Hindlimb muscle (tissue), 1 donor: ENCODE measurements around the gene TDRD7. TPM values are rescaled to one million over a fixed set of nuclear protein-coding genes. Genes with fewer than 3 reads are reported as not detected.

Source experiments
- DNase-seq: peaks from one replicate; pipeline ENCODE4 v3.0.0-alpha.2; 2013
- polyA plus RNA-seq: library from polyadenylated mRNA; unstranded; fragments of 120-200 nt; gene quantifications from one replicate; pipeline ENCODE4 v1.2.1, GENCODE V29; 2013; ENCODE audit not compliant: insufficient read length

The TDRD7 gene
- polyA plus RNA-seq, 1 donor = 5.4 TPM

DNA sequence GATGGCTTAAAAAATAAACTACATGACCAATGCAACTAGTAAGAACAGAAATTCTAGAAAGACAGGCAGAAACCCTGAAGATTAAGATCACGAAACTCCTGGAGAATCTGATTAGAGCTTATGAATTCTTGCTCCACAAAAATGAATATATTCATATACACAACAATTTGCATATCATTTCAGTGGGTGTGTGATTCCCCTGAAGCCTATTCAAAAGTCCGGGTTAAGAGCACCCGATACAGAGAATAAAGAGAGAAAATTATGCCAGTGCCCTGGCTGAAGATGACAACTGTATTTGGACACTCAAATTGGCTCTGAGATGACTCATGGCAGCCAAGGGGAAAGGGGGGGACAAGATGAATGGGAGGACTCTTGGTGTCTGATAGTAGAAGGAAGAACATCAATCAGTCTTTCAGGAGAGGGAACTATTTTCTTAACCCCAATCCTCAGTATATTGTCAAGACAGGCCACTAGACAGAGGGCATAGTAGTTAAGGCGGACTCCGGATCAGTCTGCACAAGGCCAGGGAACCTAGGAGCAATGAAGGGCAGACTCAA is 95.6 kb downstream of the TDRD7 start:
- DNase-seq = no peak

DNA sequence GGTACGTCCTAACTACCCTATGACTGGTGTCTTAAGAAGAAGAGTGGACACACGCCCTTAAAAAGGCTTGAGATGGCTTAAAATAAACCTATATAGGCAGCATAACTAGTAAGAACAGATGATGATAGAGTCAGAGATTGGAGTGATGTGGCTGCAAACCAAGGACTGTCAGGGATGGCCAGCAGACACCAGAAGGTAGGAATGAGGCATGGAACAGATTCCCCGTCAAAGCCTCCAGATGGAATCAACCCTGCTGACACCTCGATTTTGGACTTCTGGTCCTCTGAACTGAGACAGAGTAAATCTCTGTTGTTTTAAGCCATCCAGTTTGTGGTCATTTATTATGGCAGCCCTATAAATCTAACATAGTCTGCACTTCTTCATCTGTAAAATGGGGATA is 97.0 kb downstream of the TDRD7 start:
- DNase-seq = no peak

GRCh38 chr9:97510797-97511654 is 99.1 kb downstream of the TDRD7 start:
- no peak for DNase-seq

DNA sequence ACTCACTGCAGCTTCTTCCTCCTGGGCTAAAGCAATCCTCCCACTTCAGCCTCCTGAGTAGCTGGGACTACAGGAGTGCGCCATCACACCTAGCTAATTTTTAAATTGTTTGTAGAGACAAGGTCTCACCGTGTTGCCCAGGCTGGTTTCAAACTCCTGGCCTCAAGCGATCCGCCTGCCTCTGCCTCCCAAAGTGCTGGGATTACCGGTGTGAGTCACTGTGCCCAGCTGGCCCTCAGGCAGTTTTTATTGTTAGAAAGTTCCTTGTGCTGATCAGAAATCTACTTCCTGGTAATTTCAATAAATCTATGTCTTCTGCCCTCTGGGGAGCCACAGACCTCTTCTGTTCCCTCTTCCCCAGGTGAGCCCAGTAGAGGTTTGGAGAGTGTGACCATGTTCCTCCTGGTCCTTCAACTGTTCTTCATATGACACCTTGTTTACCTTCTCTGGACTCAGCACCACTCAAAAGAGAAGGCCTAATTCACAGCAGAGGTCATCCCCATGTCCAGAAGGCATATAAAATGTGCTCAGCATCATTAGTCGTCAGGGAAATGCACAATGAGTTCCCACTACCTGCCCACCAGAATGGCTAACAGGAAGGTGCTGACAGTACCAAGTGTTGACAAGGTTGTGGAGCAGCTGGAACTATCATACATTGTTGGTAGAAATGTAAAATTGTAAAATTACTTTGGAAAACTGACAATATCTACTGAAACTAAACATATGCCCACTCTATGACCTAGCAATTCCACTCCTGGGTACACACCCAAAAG is 99.9 kb downstream of the TDRD7 start:
- no peak for DNase-seq

GRCh38 chr9:97512966-97513560 is 101.2 kb downstream of the TDRD7 start:
- DNase-seq = no peak

- DNase-seq = no peak
Observed at GRCh38 chr9:97514531-97514930, 102.6 kb downstream of the TDRD7 start.

DNA sequence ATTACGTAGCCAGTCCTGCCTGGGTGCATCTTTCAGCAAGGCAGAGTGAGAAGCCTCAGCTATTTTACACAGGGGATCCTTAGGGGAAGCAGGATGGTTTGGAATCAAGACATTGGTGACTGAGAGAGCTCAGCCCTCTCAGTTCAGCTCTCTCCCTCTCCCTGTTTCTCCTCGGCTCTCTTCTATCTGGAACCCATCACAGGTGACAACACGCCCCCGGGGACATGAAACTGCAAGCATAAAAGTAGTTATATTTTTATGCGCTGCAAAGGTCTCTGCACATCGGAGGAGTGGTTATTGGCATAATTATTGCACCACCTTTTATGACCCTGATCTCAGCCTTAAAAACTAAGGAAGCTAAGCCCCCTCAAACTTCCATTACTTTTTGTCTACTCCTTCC is 103.8 kb downstream of the TDRD7 start:
- no peak for DNase-seq

- no peak for DNase-seq
Observed at GRCh38 chr9:97516111-97516510, 104.2 kb downstream of the TDRD7 start.

DNA sequence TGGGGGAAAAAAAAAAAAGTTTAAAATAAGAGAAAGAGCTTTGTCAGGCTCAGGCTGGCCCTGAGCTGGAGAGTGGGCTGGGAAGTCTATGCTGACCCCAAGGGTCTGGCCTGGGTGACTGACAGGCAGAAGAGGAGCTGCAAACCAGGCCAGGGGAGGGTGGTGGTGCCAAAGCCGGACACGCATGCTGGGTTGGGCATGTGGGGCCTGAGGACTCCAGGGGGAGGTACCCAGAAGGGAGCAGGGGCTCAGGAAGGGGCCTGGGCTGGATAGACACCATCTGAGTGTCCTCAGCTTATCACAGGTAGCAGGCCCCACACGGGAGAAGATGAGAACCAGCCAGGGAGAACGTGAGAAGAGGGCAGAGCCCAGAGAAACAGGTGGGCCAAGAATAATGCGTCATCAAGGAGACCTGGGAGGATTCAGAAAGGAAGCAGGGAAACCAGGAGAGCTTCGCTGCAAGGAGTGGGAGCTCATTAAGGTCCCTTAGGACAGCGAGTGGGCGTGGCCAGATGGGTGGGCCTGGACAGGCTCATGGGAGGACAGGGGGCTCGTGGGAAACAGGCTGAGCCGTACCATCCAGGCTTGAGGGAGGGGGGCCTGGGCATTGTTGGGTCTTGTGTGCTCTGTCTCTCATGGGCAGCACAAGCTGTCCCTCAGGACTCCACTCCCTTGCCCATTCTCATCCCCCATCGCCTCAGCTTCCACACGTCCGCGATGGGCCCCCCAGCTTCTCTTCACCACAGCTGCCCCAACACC is 105.6 kb downstream of the TDRD7 start:
- DNase-seq = no peak

DNA sequence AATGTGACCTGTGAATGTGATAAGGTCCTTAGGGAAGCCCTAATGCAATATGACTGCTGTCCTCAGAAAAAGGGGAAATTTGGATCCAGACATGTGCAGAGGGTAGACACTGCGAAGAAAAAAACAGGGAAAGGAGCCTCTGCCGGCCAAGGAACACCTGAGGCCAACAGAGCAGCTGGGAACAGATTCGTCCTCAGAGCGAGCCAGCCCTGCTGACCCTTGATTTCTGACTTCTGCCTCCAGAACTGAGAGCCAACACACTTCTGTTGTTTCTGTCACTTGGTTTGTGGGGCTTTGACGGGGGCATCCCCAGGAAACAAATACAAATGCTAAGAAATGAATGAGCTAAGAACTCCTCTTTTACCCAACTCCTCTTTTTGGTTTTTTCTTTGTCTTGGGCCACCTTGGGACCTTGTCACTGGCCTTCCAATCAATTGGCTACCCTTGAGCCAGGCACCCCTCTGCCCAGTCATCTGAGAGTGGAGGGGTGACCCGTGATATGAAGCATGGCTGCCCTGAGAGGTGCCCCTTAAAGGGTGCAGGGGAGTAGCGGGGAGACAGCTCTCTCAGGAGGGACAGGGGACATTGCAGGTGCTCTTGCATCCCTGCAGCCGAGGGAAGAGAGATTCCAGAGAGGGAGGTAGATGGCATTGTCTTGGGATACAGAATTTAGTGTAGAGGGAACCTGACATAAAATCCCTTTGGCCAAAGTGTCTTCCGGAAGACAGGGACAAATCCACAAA is 106.4 kb downstream of the TDRD7 start:
- DNase-seq = no peak

DNA sequence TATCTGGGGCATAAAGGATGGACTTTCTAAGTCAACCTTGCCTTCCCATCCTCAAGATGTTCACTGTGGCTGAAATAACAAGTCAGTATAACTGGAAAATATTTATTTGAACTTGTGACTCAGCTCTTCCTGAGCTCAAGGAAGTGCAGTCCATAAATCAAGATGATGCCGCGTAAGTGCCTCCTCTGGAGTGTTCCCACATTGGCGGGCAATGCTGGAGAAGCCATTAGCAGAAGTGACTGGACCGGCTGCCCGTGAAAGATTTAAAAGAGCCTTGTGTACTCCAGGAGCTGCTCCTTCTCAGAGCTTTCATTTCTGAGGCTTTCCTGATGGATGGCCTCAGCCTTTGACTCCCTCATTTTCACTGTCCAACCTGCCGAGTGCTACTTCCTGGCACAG is 107.0 kb downstream of the TDRD7 start:
- no peak for DNase-seq

DNA sequence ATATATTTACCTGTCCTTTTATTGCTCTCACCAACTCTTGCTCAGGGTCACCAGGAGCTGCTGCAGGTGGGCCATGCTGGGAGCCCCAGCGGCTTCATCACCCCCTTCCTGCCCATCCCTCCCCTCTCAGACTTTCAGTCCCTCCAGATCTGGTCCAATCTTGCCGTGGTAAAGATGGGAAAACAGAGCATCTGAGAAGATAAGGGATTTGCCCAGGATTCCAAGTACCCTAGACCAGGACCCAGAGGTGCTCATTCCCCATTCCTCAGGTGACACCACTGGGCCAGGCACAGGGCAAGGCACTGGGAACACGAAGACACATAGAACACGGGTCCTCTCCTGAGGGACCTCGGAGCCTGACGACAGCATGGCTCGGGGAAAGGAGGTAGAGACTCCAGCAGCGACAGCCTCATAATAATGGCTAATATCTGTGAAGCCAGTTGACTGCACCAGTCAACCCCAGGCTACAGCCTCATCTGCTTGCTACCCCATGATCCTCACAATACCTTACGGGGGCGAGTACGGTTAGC is 107.6 kb downstream of the TDRD7 start:
- no peak for DNase-seq

GRCh38 chr9:97521576-97522333 is 109.9 kb downstream of the TDRD7 start:
- no peak for DNase-seq

DNA sequence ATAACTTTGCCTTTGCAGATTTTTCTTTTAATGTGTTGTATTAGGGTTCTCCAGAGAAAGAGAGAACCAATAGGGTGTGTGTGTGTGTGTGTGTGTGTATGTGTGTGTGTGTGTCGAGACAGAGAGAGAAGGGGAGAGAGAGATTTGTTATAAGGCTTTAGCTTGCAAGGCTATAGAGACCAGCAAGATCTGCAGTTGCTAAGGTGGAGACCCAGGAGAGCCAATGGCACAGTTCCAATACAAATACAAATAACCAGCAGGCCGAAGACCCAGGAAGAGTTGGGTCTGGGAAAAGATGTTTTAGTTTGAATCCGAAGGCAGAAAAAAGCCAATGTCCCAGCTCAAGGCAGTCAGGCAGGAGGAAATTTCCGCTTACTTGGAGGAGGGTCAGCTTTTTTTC is 112.5 kb downstream of the TDRD7 start:
- DNase-seq = no peak

DNA sequence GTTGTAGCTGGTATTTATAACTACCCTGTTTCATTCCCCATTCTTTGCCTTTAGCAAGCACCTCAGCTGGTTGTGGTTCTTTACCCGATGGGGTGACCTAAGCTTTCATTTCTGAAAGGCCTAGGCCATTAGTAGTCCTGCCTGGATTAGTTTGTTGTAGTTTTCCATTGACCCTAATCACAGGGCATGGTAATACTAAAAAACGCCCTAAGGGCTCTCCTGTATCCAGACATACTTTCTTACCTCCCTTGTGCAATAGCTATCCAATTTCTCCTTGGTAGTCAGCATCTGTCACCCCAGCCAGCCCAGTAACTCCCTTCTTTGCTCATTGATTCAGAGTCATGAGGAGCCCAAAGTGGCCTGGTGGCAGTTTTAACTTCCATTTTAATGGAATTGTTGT is 113.6 kb downstream of the TDRD7 start:
- no peak for DNase-seq

- DNase-seq = no peak
Observed at GRCh38 chr9:97526895-97527575, 115.1 kb downstream of the TDRD7 start.

GRCh38 chr9:97527626-97528528 is 116.0 kb downstream of the TDRD7 start:
- no peak for DNase-seq

DNA sequence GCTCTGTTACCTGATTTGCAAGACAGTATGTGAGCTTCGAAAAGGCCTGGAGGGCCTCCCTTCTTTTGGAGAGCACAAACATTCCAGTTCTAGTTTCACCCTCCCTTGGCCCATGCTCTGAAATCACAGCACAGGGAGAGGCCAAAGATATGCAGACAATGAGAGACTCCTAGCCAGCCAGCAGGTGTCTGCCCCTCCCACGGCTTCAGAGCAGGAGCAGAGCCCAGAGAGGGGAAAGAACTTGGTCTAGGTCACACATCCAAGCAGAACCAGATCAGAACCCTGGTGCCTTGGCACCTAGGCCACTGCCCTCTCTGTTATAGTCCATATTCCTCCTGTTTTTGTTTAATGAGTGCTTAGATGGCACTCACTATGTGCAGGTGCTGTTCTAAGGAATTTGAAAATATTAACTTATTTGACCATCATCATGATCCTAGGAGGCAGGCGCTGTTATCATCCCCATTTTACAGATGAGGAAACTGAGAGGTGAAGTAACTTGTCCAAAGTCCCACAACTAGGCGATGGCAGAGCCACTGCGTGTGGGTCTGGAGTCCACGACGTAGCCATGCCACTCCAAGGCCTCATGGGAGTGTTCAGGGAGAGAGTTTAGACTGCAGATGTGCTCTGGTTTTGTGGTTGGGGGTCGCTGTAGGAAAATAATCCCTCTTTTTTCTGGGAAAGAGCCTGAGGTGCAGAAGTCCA is 116.8 kb downstream of the TDRD7 start:
- no peak for DNase-seq
